ENCODE results near the gene CYLC2.

Gene CYLC2

GRCh38 chr9:103014242-103014641 lies 19.1 kb downstream of the CYLC2 start:
- intact Hi-C loops (cut with DNase I; ENCODE audit: low total_unique reads) = no loop called here
- Histone ChIP-seq H3K9me3 (no peaks in the 10 kb centered on the region), H3K4me3 (no peak overlapping the region)

GRCh38 chr9:103025796-103026195 lies 30.7 kb downstream of the CYLC2 start:
- H3K9me3 ChIP-seq = peaks cover 0 to 6% (median 0%) of the 10 kb centered on the region in 3 donors
- TF ChIP-seq CTCF (IDR thresholded peaks at IDR 0.05) = no peak
- no peaks in the 10 kb centered on the region for H3K36me3 ChIP-seq
- no peak overlapping the region for H3K27ac ChIP-seq
- H3K4me1 ChIP-seq = no peaks in the 10 kb centered on the region
- DNase-seq = no peak
- intact Hi-C loops (cut with DNase I; ENCODE audit: low total_unique reads) = no loop called here
- no peaks in the 10 kb centered on the region for H3K27me3 ChIP-seq
- no peak overlapping the region for H3K4me3 ChIP-seq

More at GRCh38 chr9:103014242-103014641, 19.1 kb downstream of the CYLC2 start:
- Histone ChIP-seq H3K27ac (no peak overlapping the region), H3K36me3 (no peaks in the 10 kb centered on the region), H3K4me1 (no peaks in the 10 kb centered on the region), H3K27me3 (no peaks in the 10 kb centered on the region)
- no peak for TF ChIP-seq CTCF (IDR thresholded peaks at IDR 0.05)
- DNase-seq = no peak

- no peak for TF ChIP-seq CTCF (IDR thresholded peaks at IDR 0.05)
- no peaks in the 10 kb centered on the region for H3K36me3 ChIP-seq
- no peak overlapping the region for H3K4me3 ChIP-seq
- intact Hi-C loops (cut with DNase I; ENCODE audit: low total_unique reads) = no loop called here
- H3K27ac ChIP-seq = no peak overlapping the region
- no peaks in the 10 kb centered on the region for H3K4me1 ChIP-seq
- no peaks in the 10 kb centered on the region for H3K9me3 ChIP-seq
- H3K27me3 ChIP-seq = no peaks in the 10 kb centered on the region
- no peak for DNase-seq
These were observed 42.7 kb downstream of the CYLC2 start for GRCh38 chr9:103037508-103038477.

- no peak overlapping the region for H3K4me3 ChIP-seq
- H3K27me3 ChIP-seq = no peaks in the 10 kb centered on the region
- no peaks in the 10 kb centered on the region for H3K36me3 ChIP-seq
- intact Hi-C loops (cut with DNase I; ENCODE audit: low total_unique reads) = no loop called here
- DNase-seq = no peak
- H3K27ac ChIP-seq = no peak overlapping the region
- no peaks in the 10 kb centered on the region for H3K9me3 ChIP-seq
- no peak for TF ChIP-seq CTCF (IDR thresholded peaks at IDR 0.05)
- H3K4me1 ChIP-seq = no peaks in the 10 kb centered on the region
These were observed 46.8 kb downstream of the CYLC2 start for GRCh38 chr9:103041961-103042360.

All from tibial artery (tissue), 4 donors.